ENCODE results near the gene UBFD1.
A peak's percentile ranks its signal among the peaks of the same experiment; 100 is the strongest.
"Not testable (repeated sequence)": the region's sequence is repeated elsewhere in the genome, so short reads cannot be mapped to it uniquely, and the experiment has no call there.

The UBFD1 gene

DNA sequence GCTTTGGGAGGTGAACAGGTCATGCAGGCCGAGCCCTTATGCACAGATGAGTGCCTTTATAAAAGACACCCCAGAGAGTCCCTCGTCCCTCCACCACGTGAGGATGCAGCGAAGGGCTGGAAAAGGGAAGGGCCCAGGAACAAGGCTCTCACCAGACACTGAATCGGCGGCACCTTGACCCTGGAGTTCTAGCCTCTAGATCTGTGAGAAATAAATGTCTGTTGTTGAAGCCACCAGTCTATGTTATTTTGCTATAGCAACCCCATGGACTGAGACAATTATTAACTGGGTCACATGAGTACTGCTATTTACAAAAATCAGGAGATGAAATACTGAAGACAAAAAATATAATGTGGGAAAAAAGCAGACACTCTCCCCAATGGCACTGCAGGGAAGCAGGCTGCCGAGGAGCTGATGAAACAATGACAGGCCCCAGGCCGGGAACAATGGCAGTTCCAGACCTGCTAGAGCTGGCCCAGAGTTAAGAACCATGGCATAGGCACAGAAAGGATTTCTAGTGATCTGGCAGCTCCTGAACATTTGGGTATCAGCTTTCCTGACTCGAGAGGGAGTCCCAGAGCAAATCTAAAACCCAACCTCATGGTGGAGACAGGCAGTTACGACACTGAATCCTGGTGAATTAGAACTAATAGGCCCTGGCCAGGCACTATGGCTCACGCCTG is 29.4 kb upstream of the UBFD1 start:
- no peak for DNase-seq (ENCODE audit: low read depth)

DNA sequence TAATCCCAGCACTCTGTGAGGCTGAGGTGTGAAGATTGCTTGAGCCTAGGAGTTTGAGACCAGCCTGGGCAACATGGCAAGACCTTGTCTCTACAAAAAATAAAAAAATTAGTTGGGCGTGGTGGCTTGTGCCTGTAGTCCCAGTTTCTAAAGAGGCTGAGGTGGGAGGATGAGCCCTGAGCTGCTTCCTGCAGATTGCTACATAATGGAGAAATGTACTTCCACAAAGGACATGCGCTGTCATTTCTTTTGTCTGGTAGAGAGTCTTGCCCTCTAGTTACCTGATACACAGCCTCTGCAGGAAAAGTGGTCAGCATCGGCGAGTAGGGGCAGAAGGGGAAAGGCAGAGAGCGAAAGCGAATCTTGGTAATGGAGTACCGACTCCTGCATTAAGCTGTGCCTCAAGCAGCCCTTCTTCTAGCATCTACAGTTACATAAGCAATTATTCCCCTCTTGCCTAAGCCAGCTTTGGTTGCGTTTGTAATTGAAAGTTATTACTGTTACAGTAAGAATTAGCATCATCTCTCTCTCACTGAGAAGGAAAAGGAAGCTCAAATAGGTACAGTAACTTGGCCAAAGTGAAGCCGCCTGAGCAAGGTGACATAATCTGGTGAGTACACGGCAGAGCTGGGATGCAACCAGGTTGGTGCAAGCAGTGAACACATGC is 28.8 kb upstream of the UBFD1 start:
- DNase-seq (ENCODE audit: low read depth): no peak

DNA sequence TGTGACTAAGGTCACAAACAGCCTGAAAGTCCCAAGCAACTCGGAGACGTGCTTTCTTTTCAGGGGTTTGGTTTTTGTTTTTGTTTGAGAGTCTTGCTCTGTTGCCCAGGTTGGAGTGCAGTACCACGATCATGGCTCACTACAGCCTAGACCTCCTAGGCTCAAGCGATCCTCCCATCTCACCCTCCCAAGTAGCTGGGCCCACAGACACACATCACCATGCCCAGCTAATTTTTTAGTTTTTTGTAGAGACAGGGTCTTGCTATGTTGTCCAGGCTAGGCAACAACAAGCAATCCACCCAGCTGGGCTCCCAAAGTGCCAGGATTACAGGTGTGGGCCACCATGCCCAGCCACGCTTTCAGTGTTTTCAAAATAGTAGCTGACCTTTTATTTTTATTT is 27.5 kb upstream of the UBFD1 start:
- DNase-seq (ENCODE audit: low read depth): no peak

DNA sequence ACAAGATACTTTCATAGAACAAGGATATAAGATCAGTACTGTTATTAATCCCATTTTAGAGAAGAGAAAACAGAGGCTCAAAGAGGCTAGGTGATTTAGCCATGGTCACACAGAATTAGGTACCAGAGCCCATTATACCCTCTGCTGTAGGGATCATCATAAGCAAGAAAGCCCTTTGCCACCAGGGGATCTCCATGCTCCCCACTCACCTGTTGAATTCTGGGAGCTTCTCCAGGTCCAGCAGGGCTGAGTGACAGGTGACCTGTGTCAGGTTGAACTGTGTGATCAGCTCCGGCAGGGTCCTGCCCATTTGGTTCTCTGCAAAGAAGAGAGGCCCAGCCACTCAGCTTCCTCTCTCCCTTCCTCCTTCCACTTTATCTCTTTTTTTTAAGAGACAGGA is 25.1 kb upstream of the UBFD1 start:
- no peak for DNase-seq (ENCODE audit: low read depth)

DNA sequence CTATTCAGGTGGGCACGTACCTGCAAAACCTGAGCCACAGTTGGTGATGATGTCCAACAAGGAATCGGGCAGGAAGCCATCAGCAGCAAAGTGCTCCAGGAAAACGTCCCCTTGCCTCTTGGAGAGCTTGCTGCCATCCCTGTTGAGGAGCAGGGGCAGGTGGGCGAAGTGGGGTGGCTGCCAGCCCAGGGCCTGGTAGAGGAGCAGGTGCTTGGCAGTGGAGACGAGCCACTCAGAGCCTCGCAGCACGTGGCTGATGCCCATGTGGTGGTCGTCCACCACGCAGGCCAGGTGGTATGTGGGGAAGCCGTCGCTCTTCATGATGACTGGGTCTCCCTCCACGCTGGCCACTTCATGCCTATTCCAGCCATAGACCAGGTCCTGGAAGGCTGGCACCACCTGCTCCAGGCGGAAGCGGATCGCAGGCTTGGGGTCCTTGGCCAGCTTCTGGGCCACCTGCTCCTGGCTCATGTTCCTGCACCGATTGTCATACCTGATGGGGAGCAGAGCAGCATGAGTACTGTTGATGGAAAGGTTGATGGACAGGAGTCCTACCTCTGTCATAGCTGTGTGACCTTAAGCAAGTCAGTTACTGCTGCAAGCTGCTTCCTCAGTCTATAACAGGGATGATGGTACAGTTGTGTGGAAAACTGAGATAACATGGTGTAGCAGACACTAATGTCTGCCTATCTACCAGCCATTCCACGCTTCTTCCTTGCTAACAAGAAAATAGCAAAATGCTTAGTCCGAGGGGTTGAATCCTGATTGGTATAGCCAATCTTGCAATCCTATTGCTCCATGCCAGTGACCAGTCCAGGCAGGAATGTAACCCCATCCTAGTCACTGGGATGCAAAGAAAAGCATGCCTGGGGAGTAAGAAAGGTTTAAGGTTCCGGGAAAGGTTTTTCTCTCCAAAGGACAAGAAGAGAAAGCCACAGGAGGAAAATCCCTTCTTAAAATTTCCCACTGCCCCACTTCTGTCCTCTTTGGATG is 22.4 kb upstream of the UBFD1 start:
- no peak for DNase-seq (ENCODE audit: low read depth)

DNA sequence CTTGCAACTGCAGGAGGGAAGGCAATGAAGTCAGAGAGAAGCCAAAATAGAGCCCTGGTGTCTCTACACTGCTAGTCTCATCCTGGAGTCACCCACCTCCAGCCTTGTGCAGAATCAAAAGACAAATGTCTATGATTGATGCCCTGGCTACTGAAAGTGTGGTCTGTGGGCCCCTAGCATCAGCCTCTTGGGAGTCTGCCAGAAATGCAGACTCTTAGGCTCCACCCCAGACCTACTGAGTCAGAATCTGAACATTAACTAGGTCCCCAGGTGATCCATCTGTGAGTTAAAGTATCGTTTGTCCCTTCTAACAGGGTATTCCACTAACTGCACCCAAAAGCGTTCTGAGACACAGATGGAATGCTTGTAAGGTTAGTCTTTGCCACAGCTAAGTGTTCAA is 21.6 kb upstream of the UBFD1 start:
- no peak for DNase-seq (ENCODE audit: low read depth)

DNA sequence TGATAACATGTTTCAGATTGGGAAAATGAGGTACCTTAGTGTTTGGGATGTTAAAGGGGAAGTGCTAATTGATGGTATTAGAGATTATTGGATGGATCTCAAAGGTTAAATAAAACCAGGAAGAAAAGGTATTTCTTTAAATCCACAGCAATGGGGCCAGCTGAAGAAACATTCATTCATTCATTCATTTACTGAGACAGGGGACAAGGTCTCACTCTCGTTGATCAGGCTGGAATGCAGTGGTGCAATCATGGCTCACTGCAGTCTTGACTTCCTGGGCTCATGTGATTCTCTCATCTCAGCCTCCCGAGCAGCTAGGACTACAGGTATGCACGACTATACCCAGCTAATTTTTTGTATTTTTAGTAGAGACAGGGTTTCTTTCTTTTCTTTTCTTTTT is 20.1 kb upstream of the UBFD1 start:
- DNase-seq (ENCODE audit: low read depth): no peak

DNA sequence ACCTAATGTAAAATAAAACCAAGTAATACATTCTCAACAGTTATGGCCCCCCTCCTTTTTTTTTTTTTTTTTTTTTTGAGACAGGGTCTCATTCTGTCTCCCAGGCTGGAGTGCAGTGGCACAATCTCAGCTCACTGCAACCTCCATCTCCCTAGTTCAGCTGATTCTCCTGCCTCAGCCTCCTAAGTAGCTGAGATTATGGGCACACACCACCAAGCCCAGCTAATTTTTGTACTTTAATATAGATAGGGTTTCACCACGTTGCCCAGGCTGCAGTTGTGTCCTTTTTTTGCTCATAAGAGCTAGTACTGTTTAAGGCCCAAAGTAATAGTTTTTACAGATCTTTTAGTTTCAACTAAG is 18.6 kb upstream of the UBFD1 start:
- no peak for DNase-seq (ENCODE audit: low read depth)

DNA sequence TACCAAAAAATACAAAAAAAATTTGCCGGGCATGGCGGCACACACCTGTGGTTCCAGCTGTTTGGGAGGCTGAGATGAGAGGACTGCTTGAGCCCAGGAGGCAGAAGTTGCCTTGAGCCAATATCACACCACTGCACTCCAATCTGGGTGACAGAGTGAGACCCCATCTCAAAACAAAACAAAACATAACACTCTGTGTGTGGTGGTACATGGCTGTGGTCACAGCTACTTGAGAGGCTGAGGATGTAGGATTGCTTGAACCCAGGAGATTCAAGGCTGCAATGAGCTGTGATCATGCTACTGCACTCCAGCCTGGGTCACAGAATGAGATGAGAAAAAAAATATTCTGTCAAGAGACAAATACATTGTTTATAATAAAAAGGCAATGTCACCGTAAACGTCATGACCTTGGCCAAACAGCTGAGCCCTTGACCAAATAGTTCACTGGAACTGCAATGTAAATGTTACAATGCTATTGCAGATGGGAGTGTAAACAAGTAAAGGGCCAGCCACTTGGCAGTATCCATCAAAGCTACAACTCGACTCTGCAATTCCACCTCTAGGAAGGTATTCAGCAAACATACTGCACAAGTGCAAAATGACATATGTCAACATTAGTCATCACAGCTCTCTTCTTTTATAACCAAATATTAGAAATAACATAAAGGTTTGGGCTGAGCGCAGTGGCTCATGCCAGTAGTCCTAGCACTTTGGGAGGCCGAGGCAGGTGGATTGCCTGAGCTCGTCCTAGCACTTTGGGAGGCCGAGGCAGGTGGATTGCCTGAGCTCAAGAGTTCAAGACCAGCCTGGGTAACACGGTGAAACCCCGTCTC is 17.3 kb upstream of the UBFD1 start:
- DNase-seq (ENCODE audit: low read depth): no peak

DNA sequence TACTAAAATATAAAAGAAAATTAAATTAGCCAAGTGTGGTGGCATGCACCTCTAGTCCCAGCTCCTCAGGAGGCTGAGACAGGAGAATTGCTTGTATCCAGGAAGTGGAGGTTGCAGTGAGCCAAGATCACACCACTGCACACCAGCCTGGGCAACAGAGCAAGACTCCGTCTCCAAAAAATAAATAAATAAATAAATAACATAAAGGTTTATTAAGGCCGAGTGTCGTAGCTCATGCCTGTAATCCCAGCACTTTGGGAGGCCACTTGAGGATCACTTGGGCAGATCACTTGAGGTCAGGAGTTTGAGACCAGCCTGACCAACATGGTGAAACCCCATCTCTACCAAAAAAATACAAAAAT is 16.7 kb upstream of the UBFD1 start:
- DNase-seq (ENCODE audit: low read depth): not testable (repeated sequence)

DNA sequence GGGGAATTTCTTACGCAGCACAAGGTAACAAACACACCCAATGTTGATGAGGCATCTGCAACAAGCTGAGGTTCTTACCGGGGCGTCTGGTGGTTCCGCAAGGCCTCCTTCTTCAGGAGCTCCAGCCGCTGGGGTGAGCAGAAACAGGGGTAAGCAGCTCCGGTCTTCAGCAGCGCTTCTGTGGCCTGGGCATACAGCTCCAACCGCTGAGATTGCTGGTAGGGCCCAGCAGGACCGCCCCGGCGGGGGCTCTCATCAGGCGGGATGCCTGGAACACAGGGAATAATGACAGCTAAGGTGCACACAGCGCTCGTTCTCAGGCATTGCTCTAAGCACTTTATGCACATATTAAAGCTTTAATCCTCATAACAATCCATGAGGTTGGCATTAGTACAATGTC is 13.1 kb upstream of the UBFD1 start:
- no peak for DNase-seq (ENCODE audit: low read depth)

DNA sequence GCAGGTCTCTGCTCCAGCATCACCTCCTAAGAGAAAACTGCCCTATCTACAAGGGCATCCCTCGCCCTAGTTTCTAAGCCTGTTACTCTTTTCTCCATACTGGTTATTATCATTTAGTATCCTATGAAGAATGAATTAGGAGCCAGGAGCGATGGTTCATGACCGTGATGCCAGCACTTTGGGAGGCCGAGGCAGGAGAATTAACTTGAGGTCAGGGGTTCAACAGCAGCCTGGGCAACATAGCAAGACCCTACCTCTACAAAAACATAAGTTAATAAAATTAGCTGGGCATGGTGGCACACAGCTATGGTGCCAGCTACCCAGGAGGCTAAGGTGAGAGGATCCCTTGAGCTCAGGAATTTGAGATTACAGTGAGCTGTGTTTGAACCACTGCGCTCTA is 7.6 kb upstream of the UBFD1 start:
- DNase-seq (ENCODE audit: low read depth): no peak

DNA sequence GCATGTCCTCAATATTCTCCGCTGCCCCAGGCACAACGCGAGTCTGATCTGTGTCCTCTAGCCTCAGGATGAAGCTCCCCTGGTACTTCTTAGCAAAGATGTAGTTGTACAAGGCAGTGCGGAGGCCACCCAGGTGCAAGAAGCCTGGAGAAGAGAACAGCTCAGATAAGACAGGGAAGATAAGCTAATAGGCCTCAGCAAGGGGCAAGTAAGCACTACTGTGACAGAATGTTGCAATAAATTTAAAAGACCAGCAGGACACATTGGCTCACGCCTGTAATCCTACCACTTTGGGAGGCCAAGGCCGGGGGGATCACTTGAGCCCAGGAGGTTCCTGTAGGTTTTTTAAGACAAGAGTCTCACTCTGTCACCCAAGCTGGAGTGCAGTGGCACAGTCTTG is 5.4 kb upstream of the UBFD1 start:
- DNase-seq (ENCODE audit: low read depth): no peak

DNA sequence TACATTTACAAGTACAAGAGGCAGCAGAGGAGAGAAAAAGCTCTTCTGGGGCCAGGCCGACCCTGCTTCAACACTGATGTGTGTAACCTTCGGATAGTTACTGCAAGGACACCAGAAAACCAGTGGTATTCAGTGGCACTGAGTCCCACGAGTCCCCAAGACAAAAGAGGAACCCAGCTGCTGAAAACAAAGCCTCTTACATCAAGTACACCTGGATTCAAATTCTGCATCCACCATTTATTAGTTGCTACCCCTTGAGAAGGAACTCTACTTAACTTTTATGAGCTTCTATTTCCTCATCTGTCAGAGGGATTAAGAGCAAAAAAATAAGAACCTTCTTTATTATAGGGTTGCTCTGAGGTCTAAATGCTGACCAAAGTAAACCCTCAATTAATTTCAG is 3.0 kb upstream of the UBFD1 start:
- DNase-seq (ENCODE audit: low read depth): no peak

DNA sequence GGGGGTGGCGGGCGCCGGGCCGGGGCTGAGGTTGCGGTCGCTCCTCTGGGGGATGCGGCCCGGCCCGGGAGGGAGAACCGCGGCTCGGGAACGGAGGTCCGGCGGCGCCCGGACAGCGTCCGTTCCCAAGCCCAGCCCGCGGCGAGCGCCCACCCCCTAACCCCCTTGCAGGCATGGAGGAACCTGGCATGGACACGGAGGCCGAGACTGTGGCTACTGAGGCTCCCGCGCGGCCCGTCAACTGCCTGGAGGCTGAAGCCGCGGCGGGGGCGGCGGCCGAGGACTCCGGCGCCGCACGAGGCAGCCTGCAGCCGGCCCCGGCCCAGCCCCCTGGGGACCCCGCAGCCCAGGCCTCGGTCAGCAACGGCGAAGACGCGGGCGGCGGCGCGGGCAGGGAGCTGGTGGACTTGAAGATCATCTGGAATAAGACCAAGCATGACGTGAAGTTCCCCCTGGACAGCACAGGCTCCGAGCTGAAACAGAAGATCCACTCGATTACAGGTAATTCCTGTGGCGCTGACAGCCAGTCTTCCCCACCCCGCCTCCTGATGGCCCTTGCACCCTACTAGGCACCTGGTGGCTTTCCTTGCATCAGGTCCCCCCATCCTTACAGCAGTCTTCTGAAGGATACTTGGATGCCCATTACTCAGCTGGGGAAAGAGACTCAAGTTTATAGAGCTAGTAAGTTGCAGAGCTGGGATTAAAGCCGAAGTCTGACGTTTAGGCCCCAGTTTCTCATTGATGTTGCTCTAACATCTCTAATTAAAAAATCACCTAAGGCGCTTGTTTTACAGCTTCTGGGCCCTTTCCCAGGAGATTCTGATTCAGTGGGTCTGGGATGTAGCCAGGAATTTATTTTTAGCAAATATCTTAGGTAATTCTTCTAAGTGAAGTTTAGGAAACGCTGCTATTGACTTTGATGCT is 514 bp downstream of the UBFD1 start:
- peak; percentile 17 for DNase-seq (ENCODE audit: low read depth)

DNA sequence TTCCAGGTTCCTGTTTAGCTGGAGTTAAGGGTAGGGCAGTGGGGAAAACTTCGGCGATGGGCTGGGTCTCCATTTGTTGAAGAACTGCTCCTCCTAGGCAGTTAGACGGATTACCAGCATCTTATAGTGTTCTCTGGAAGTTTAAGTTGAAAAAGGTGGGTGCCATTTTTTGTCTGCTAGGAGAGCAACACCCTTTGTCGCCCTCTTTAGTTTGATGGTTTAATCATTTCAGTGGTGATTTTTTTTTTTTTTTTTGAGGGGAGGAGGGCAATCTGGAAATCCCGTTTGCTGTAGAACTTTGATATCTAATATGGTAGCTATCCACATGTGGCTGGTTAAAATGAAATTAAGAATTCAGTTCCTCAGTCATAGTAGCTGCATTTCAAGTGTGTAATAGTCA is 4.1 kb downstream of the UBFD1 start:
- DNase-seq (ENCODE audit: low read depth): no peak

DNA sequence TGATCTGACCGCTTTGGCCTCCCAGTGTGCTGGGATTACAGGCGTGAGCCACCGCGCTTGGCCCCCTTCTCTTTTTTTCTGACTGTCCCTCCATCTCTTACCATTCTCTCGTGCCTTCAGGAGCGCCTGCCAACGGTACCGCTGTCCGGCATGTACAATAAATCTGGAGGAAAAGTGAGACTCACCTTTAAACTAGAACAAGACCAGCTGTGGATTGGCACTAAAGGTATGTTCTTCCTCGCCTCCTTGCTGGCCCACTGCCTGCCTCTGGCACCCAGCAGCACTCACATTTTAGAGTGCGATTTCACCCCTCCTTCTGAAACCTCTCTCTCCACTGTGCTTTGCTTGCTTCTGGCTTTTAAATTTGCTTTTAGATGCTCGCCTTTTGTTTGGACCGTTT is 5.0 kb downstream of the UBFD1 start:
- DNase-seq (ENCODE audit: low read depth): no peak

DNA sequence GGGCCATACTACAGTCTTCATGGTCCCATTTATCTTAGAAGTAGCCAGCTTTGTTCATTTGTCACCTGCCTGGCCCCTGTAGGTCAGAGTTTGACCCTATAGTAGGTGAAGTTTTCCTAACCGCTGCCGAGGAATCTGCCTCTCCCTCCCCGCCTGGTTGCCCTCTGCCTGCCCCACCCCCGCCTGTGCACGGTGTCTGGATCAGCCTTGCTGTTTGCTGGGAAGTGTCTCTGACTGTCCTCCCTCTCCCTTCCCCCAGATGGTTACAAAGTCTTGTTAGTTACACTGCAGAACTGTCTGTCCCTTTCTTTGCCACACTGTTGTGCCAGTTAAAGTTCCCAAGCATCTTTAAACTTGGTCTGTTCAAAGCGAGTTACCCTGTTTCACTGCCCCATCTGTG is 5.7 kb downstream of the UBFD1 start:
- no peak for DNase-seq (ENCODE audit: low read depth)

DNA sequence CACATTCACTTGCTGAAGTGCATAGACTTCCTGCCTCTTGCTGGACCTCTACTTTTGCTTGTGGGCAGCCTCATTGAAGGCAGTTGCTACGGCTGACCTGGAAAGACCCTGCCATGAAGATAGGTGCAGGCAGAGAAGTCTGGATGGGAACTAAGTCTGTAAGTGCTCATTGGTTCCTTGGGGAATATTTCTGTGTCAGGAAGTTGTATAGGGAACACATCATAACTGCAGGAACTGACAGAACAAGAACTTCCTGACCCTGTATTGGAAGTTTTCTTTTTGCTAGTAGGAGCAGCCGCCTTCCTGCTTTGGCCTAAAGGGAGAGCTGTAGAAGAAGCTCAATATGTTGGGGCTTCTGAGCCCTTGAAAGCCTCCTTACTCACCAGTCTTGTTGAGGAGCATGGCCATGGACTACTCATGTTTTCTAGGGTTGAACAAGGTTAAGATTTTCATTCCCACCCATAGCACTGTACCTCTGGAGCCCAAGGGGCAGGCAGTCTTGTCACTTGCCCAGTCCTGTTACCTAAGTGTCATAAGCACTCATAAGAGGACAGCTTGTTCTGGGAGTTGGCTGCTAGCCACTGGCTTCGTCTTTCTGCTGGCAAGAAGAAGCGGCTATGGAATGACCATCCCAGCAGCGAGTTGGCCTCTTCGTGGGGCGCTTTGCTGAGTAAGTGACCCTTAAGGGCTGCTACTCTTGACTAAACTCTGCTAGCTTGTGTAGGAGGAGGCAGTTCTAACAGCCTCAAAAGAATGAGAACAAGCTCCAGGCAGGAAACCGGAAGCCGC is 7.2 kb downstream of the UBFD1 start:
- no peak for DNase-seq (ENCODE audit: low read depth)

DNA sequence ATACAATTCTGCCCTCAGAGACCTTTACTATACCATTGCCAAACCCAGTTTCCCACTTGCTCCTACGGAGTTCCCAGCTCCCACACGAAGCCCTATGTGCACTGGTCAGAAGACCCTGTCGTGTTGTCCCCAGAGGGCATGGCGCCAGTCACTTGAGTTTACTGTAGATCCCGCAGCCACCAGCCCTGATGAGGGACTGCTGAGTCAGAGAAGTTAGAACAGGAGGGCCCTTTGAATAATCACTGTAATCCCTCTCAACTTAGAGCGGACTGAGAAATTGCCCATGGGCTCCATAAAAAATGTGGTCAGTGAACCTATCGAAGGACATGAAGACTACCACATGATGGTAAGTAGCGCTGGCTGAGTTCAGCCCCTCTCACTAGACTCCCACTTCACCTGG is 9.2 kb downstream of the UBFD1 start:
- DNase-seq (ENCODE audit: low read depth): no peak

Measured in activated gamma-delta T cell treated with anti-CD3 and anti-CD28 coated beads, Interleukin-2, amount 50 U/mL, for 16 hours (primary cell).